Loucy (cell line): ENCODE results near the gene SYT6.

ENCODE experiments used
- H2AFZ ChIP-seq: fragments of 200-600 bp; sonication (generic); 2 replicates; pipeline ENCODE4 v1.6.0; 2016; ENCODE audit warnings: antibody characterized with exemption, mild to moderate bottlenecking, low read length, moderate library complexity
- H3F3A ChIP-seq: fragments of 200-600 bp; 2 replicates; pipeline ENCODE4 v1.6.0; 2016; ENCODE audit warnings: antibody characterized with exemption, low read depth, mild to moderate bottlenecking
- H3K27me3 ChIP-seq: fragments of 200-600 bp; sonication (generic); 2 replicates; pipeline ENCODE4 v1.6.1; 2014; ENCODE audit warnings: low read length, mild to moderate bottlenecking; ENCODE audit not compliant: insufficient read depth, poor library complexity, severe bottlenecking
- H3K36me3 ChIP-seq: fragments of 200-600 bp; sonication (generic); 2 replicates; pipeline ENCODE4 v1.6.1; 2016; ENCODE audit warnings: low read length; ENCODE audit not compliant: insufficient read depth
- H3K4me1 ChIP-seq: fragments of 200-600 bp; sonication (generic); 2 replicates; pipeline ENCODE4 v1.5.1; 2014; ENCODE audit warnings: low read length, mild to moderate bottlenecking; ENCODE audit not compliant: insufficient read depth, poor library complexity, severe bottlenecking
- H3K4me2 ChIP-seq: fragments of 200-600 bp; sonication (generic); 2 replicates; pipeline ENCODE4 v1.6.0; 2014; ENCODE audit warnings: antibody characterized with exemption, low read length, low read depth, mild to moderate bottlenecking; ENCODE audit not compliant: poor library complexity, severe bottlenecking
- H3K4me3 ChIP-seq: fragments of 200-600 bp; sonication (generic); 2 replicates; pipeline ENCODE4 v1.5.1; 2014; ENCODE audit warnings: low read length, mild to moderate bottlenecking, mixed read lengths; ENCODE audit not compliant: poor library complexity, severe bottlenecking
- H3K79me2 ChIP-seq: fragments of 200-600 bp; sonication (generic); 2 replicates; pipeline ENCODE4 v1.6.1; 2014; ENCODE audit warnings: low read length; ENCODE audit not compliant: insufficient read depth
- H3K9ac ChIP-seq: fragments of 200-600 bp; sonication (generic); 2 replicates; pipeline ENCODE4 v1.6.0; 2014; ENCODE audit warnings: mild to moderate bottlenecking, low read depth, low read length, moderate library complexity; ENCODE audit not compliant: poor library complexity, severe bottlenecking
- H3K9me2 ChIP-seq: fragments of 200-600 bp; sonication (generic); replicated peaks from 2 replicates; pipeline ENCODE4 v1.6.1; 2016; ENCODE audit warnings: low read depth, low read length, mixed read lengths
- H3K9me3 ChIP-seq: fragments of 200-600 bp; sonication (generic); 2 replicates; pipeline ENCODE4 v1.6.1; 2014; ENCODE audit warnings: mild to moderate bottlenecking, antibody characterized with exemption, low read length, low read depth; ENCODE audit not compliant: insufficient read depth
- H4K20me1 ChIP-seq: fragments of 200-600 bp; sonication (generic); 2 replicates; pipeline ENCODE4 v1.6.0; 2014; ENCODE audit warnings: antibody characterized with exemption, low read length, mild to moderate bottlenecking; ENCODE audit not compliant: insufficient read depth, poor library complexity, severe bottlenecking
- CTCF ChIP-seq: fragments of 200-600 bp; sonication (generic); conservative IDR thresholded peaks from 2 replicates; pipeline ENCODE4 v1.5.1; 2014; ENCODE audit warnings: mild to moderate bottlenecking, antibody characterized with exemption, low read length
- EZH2phosphoT487 ChIP-seq: fragments of 200-600 bp; IDR thresholded peaks from 2 replicates; pipeline ENCODE4 v1.6.1; 2018; ENCODE audit warnings: antibody characterized with exemption, mild to moderate bottlenecking, moderate library complexity, borderline replicate concordance

Gene SYT6

GRCh38 chr1:114131526-114132220, 22.0 kb downstream of the SYT6 start:
- H3K36me3 ChIP-seq: no peaks in the 10 kb centered on the region
- H3F3A ChIP-seq: no peaks in the 10 kb centered on the region
- no peaks in the 10 kb centered on the region for H4K20me1 ChIP-seq
- H3K9me3 ChIP-seq: no peaks in the 10 kb centered on the region
- H3K27me3 ChIP-seq: no peaks in the 10 kb centered on the region
- no peaks in the 10 kb centered on the region for H3K4me1 ChIP-seq
- no peak overlapping the region for H3K9ac ChIP-seq
- TF ChIP-seq EZH2phosphoT487 (no peak), CTCF (no peak)
- no peak overlapping the region for H3K4me3 ChIP-seq
- no peak overlapping the region for H3K4me2 ChIP-seq
- no peak overlapping the region for H2AFZ ChIP-seq
- H3K79me2 ChIP-seq: no peaks in the 10 kb centered on the region
- H3K9me2 ChIP-seq: no peaks in the 10 kb centered on the region

DNA sequence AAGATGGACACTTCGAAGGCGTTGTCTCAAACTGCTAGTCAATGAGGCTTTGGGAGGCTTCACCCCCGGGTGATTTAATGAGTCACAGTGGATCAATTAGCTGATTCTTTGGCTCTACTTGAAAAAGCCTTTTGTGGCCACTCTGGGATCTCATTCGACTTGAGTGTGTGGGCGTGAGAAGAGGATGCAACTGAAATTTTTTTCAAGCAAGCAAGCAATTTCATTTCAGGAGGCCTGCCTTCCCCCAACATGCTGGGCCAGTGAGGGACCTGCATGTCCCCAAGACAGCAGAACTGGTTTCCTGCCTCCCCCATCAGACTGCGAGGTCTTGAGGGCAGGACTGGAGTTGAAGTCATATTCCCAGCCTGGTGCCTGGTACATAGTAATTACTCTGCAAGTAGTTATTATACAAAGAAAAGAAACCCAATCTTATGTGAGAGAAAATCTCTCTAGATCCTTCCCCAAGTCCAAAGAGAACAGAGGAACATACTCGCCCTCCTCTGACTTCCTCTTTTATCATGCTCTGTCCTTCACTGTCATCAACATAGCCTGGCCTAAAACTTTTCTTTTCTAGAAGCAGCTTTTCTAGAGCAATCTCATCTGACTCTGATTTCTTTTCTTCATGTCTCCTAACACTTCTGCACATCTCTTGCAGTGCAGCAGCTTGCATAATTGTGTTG, 22.7 kb downstream of the SYT6 start:
- H3K27me3 ChIP-seq: no peaks in the 10 kb centered on the region

GRCh38 chr1:114130213-114130612, 23.5 kb downstream of the SYT6 start:
- Histone ChIP-seq H3K4me2 (no peak overlapping the region), H3K9me2 (no peaks in the 10 kb centered on the region), H3K27me3 (no peaks in the 10 kb centered on the region), H3K79me2 (no peaks in the 10 kb centered on the region), H2AFZ (no peak overlapping the region), H3K4me3 (no peak overlapping the region), H3K9me3 (no peaks in the 10 kb centered on the region), H3K9ac (no peak overlapping the region), H4K20me1 (no peaks in the 10 kb centered on the region), H3K36me3 (no peaks in the 10 kb centered on the region), H3F3A (no peaks in the 10 kb centered on the region), H3K4me1 (no peaks in the 10 kb centered on the region)
- TF ChIP-seq CTCF (no peak), EZH2phosphoT487 (no peak)

More for the DNA sequence above, 22.7 kb downstream of the SYT6 start:
- no peak overlapping the region for H3K4me3 ChIP-seq
- H3K79me2 ChIP-seq: no peaks in the 10 kb centered on the region
- no peak overlapping the region for H2AFZ ChIP-seq
- no peaks in the 10 kb centered on the region for H3K36me3 ChIP-seq
- no peak for TF ChIP-seq EZH2phosphoT487
- no peak for TF ChIP-seq CTCF
- H3K9ac ChIP-seq: no peak overlapping the region
- no peaks in the 10 kb centered on the region for H4K20me1 ChIP-seq
- no peaks in the 10 kb centered on the region for H3K9me2 ChIP-seq
- H3K4me1 ChIP-seq: no peaks in the 10 kb centered on the region
- H3K9me3 ChIP-seq: no peaks in the 10 kb centered on the region
- no peak overlapping the region for H3K4me2 ChIP-seq
- no peaks in the 10 kb centered on the region for H3F3A ChIP-seq
